B cell (primary cell): ENCODE results near the gene TNIK. TPM values are rescaled to one million over a fixed set of nuclear protein-coding genes. Genes with fewer than 3 reads are reported as not detected.

Experiments
- ATAC-seq: fragments of 200-7000 bp; cut with Tn5 transposase; one replicate; pipeline ENCODE4 v1.10.0; 2021; ENCODE audit warnings: low read depth, mild to moderate bottlenecking, moderate number of reproducible peaks, moderate library complexity
- CTCF ChIA-PET: fragments of 350-600 bp; sonication (Branson Sonifier 250); formaldehyde crosslinking; loops from one replicate; lab custom pipeline; 2021; ENCODE audit warnings: antibody characterized with exemption, inconsistent platforms; lab: Charles Lee
- POLR2A ChIA-PET: fragments of 350-600 bp; sonication (Branson Sonifier 250); formaldehyde crosslinking; loops from one replicate; lab custom pipeline; 2021; ENCODE audit warnings: antibody characterized with exemption; lab: Charles Lee
- DNase-seq: peaks from one replicate; pipeline ENCODE4 v3.0.0; 2013
- H2AFZ ChIP-seq: 2 replicates; pipeline ENCODE4 v1.6.1; 2012; ENCODE audit warnings: mild to moderate bottlenecking, low read depth, low read length; ENCODE audit not compliant: insufficient read depth, poor library complexity, severe bottlenecking
- H3K27ac ChIP-seq, 2 donors: 1 replicate in 1 of 2; 2 replicates in 1 of 2; pipeline ENCODE4 v1.5.1; 2012 to 2013; ENCODE audit warnings: low read length in 2 of 2, mild to moderate bottlenecking in 2 of 2, moderate library complexity in 1 of 2
- H3K27me3 ChIP-seq, 4 experiments: fragments of 200-600 bp in 1 of 4; sonication (generic) in 1 of 4; replicated peaks in 1 of 4; 1 replicate in 2 of 4; 2 replicates in 2 of 4; pipeline versions ENCODE4 v1.6.1 to v1.7.0; 2013 to 2016; ENCODE audit warnings: low read length in 3 of 4, mild to moderate bottlenecking in 2 of 4, mixed read lengths in 1 of 4, moderate library complexity in 1 of 4; ENCODE audit not compliant: insufficient read depth in 4 of 4, control insufficient read depth in 3 of 4; ENCODE audit errors: control extremely low read depth in 1 of 4
- H3K36me3 ChIP-seq, 2 experiments: replicated peaks in 1 of 2; 1 replicate in 1 of 2; 2 replicates in 1 of 2; pipeline versions ENCODE4 v1.6.1 to v1.7.1; 2013; ENCODE audit warnings: low read length in 1 of 2; ENCODE audit not compliant: insufficient read depth in 2 of 2, control insufficient read depth in 1 of 2; ENCODE audit errors: control extremely low read depth in 1 of 2, extremely low read depth in 1 of 2
- H3K4me1 ChIP-seq, 2 donors: fragments of 200-600 bp in 1 of 2; sonication (generic) in 1 of 2; 1 replicate in 1 of 2; 2 replicates in 1 of 2; pipeline versions ENCODE4 v1.5.1 to v1.6.1; 2013 to 2017; ENCODE audit warnings: low read length in 2 of 2; ENCODE audit not compliant: control insufficient read depth in 2 of 2, insufficient read depth in 2 of 2
- H3K4me2 ChIP-seq: replicated peaks from 2 replicates; pipeline ENCODE3; 2012; ENCODE audit warnings: mild to moderate bottlenecking, low read depth, low read length; ENCODE audit not compliant: poor library complexity, severe bottlenecking
- H3K4me3 ChIP-seq, 5 experiments: fragments of 200-600 bp in 1 of 5; sonication (generic) in 1 of 5; 1 replicate in 3 of 5; 2 replicates in 2 of 5; pipeline versions ENCODE4 v1.5.1 to v1.7.0; 2011 to 2016; ENCODE audit warnings: low read length in 4 of 5, mild to moderate bottlenecking in 4 of 5, low read depth in 2 of 5, control low read depth in 1 of 5, moderate library complexity in 1 of 5; ENCODE audit not compliant: insufficient read depth in 1 of 5; ENCODE audit errors: control extremely low read depth in 1 of 5, extremely low read depth in 1 of 5
- H3K79me2 ChIP-seq: fragments of 200-600 bp; sonication (generic); one replicate; pipeline ENCODE4 v1.6.0; 2016; ENCODE audit warnings: low read length; ENCODE audit not compliant: control insufficient read depth, insufficient read depth
- H3K9ac ChIP-seq: fragments of 200-600 bp; sonication (generic); 2 replicates; pipeline ENCODE4 v1.6.1; 2017; ENCODE audit warnings: mild to moderate bottlenecking, low read length, moderate library complexity
- H3K9me3 ChIP-seq, 3 donors: one replicate each; pipeline versions ENCODE4 v1.6.1 to v1.7.1; 2013; ENCODE audit warnings: low read length in 2 of 3; ENCODE audit not compliant: control insufficient read depth in 2 of 3, insufficient read depth in 1 of 3; ENCODE audit errors: control extremely low read depth in 1 of 3
- H4K20me1 ChIP-seq: 2 replicates; pipeline ENCODE4 v1.6.0; 2012; ENCODE audit warnings: mild to moderate bottlenecking, low read length; ENCODE audit not compliant: insufficient read depth, control insufficient read depth, poor library complexity, severe bottlenecking
- H3K27ac Mint-ChIP-seq: one replicate; pipeline ENCODE4 v1.8.0; 2021; ENCODE audit warnings: mixed read lengths
- H3K27me3 Mint-ChIP-seq: one replicate; pipeline ENCODE4 v1.8.0; 2021; ENCODE audit warnings: mixed read lengths
- H3K4me1 Mint-ChIP-seq: one replicate; pipeline ENCODE4 v1.8.0; 2021; ENCODE audit warnings: mixed read lengths
- H3K4me3 Mint-ChIP-seq: one replicate; pipeline ENCODE4 v1.8.0; 2021; ENCODE audit warnings: mixed read lengths
- H3K9me3 Mint-ChIP-seq: one replicate; pipeline ENCODE4 v1.8.0; 2022; ENCODE audit warnings: mixed read lengths; ENCODE audit not compliant: insufficient read depth
- CTCF ChIP-seq: fragments of 200-600 bp; IDR thresholded peaks from one replicate; pipeline ENCODE4 v1.8.0; 2022; ENCODE audit warnings: antibody characterized with exemption, mild to moderate bottlenecking
- EZH2 ChIP-seq: IDR thresholded peaks from 2 replicates; pipeline ENCODE4 v1.6.1; 2012; ENCODE audit warnings: borderline replicate concordance, low read depth, mild to moderate bottlenecking, moderate library complexity, low read length; ENCODE audit not compliant: insufficient read depth, poor library complexity, severe bottlenecking
- WGBS: methylation state at CpG from one replicate; pipeline ENCODE4 v1.1.5; 2013; ENCODE audit warnings: missing lambda C conversion rate; ENCODE audit not compliant: insufficient coverage; 5-methylcytosine and 5-hydroxymethylcytosine counted together
- intact Hi-C: fragments of 100-400 bp; cut with micrococcal nuclease; formaldehyde crosslinking; loops from one replicate; pipeline ENCODE4 v1.10.0; 2022
- polyA plus RNA-seq: library from polyadenylated mRNA; depleted of rRNA; stranded (reverse); fragments of >200 nt; gene quantifications from 2 replicates; pipeline ENCODE4 v1.2.3, GENCODE V29; 2012
- total RNA-seq, 2 donors: library from RNA; stranded (reverse); fragments of 120-200 nt in 1 of 2; gene quantifications; 1 replicate in 1 of 2; 2 replicates in 1 of 2; pipeline versions ENCODE4 v1.2.3 to v1.2.4, GENCODE V29; 2013 to 2022

The TNIK gene
- total and polyA plus RNA-seq, 2 donors (not counting 1 experiment from before 2014, with no cell fraction given) = 0.66 to 7.7 TPM

GRCh38 chr3:171364500-171364899 is 95.7 kb downstream of the TNIK start:
- Histone ChIP-seq H3K36me3 (no peaks in the 10 kb centered on the region), H3K9ac (no peak overlapping the region), H3K4me3 (no peak overlapping the region), H3K27ac (no peak overlapping the region), H3K79me2 (no peaks in the 10 kb centered on the region), H3K4me2 (no peak overlapping the region), H3K9me3 (no peaks in the 10 kb centered on the region), H2AFZ (no peak overlapping the region), H3K4me1 (no peaks in the 10 kb centered on the region), H4K20me1 (no peaks in the 10 kb centered on the region), H3K27me3 (no peaks in the 10 kb centered on the region)
- POLR2A ChIA-PET = no interaction called here
- no peaks in the 10 kb centered on the region for H3K27me3 Mint-ChIP-seq
- DNase-seq (no peak), ATAC-seq (no peak)
- intact Hi-C loops = no loop called here
- H3K27ac Mint-ChIP-seq = no peak overlapping the region
- H3K9me3 Mint-ChIP-seq = no peaks in the 10 kb centered on the region
- TF ChIP-seq EZH2 = no peak
- TF ChIP-seq CTCF = no peak
- H3K4me1 Mint-ChIP-seq = no peaks in the 10 kb centered on the region
- H3K4me3 Mint-ChIP-seq = no peak overlapping the region
- CTCF ChIA-PET = interaction anchor here (0.6 kb wide), 1 partner anchor 390 kb away, joined by 3 read pairs; no protein-coding TSS in a partner anchor

GRCh38 chr3:171363202-171363601 is 97.0 kb downstream of the TNIK start:
- Histone ChIP-seq H3K27me3 (no peaks in the 10 kb centered on the region), H3K9ac (no peak overlapping the region), H3K4me2 (no peak overlapping the region), H3K79me2 (no peaks in the 10 kb centered on the region), H3K4me3 (no peak overlapping the region), H2AFZ (no peak overlapping the region), H3K36me3 (no peaks in the 10 kb centered on the region), H3K9me3 (no peaks in the 10 kb centered on the region), H3K27ac (no peak overlapping the region), H4K20me1 (no peaks in the 10 kb centered on the region), H3K4me1 (no peaks in the 10 kb centered on the region)
- Mint-ChIP-seq H3K4me1 (no peaks in the 10 kb centered on the region), H3K4me3 (no peak overlapping the region), H3K27ac (no peak overlapping the region), H3K9me3 (no peaks in the 10 kb centered on the region), H3K27me3 (no peaks in the 10 kb centered on the region)
- intact Hi-C loops = no loop called here
- TF ChIP-seq EZH2 (no peak), CTCF (no peak)
- ChIA-PET CTCF (no interaction called here), POLR2A (no interaction called here)
- no peak for DNase-seq
- no CpG with 5 or more reads among the region's 2 CpGs for WGBS
- no peak for ATAC-seq
